HUES6 (cell line): ENCODE data around the gene NHSL1.

Experiments
- H3K27ac ChIP-seq: 2 replicates; pipeline ENCODE4 v1.7.0; 2013; ENCODE audit warnings: low read depth, mild to moderate bottlenecking, low read length, inconsistent platforms
- H3K27me3 ChIP-seq: 2 replicates; pipeline ENCODE4 v1.6.1; 2013; ENCODE audit warnings: low read length; ENCODE audit not compliant: control insufficient read depth, insufficient read depth
- H3K36me3 ChIP-seq: 2 replicates; pipeline ENCODE4 v1.6.1; 2013; ENCODE audit warnings: low read length; ENCODE audit not compliant: control insufficient read depth, insufficient read depth
- H3K4me1 ChIP-seq: 2 replicates; pipeline ENCODE4 v1.6.1; 2013; ENCODE audit warnings: low read length; ENCODE audit not compliant: control insufficient read depth, insufficient read depth
- H3K4me3 ChIP-seq: 2 replicates; pipeline ENCODE4 v1.5.1; 2013; ENCODE audit warnings: low read depth, low read length
- H3K9ac ChIP-seq: one replicate; pipeline ENCODE4 v1.6.1; 2013; ENCODE audit warnings: mild to moderate bottlenecking, low read length
- H3K9me3 ChIP-seq: 2 replicates; pipeline ENCODE4 v1.6.1; 2013; ENCODE audit warnings: low read depth, low read length; ENCODE audit not compliant: control insufficient read depth, insufficient read depth

The NHSL1 gene, protein sequence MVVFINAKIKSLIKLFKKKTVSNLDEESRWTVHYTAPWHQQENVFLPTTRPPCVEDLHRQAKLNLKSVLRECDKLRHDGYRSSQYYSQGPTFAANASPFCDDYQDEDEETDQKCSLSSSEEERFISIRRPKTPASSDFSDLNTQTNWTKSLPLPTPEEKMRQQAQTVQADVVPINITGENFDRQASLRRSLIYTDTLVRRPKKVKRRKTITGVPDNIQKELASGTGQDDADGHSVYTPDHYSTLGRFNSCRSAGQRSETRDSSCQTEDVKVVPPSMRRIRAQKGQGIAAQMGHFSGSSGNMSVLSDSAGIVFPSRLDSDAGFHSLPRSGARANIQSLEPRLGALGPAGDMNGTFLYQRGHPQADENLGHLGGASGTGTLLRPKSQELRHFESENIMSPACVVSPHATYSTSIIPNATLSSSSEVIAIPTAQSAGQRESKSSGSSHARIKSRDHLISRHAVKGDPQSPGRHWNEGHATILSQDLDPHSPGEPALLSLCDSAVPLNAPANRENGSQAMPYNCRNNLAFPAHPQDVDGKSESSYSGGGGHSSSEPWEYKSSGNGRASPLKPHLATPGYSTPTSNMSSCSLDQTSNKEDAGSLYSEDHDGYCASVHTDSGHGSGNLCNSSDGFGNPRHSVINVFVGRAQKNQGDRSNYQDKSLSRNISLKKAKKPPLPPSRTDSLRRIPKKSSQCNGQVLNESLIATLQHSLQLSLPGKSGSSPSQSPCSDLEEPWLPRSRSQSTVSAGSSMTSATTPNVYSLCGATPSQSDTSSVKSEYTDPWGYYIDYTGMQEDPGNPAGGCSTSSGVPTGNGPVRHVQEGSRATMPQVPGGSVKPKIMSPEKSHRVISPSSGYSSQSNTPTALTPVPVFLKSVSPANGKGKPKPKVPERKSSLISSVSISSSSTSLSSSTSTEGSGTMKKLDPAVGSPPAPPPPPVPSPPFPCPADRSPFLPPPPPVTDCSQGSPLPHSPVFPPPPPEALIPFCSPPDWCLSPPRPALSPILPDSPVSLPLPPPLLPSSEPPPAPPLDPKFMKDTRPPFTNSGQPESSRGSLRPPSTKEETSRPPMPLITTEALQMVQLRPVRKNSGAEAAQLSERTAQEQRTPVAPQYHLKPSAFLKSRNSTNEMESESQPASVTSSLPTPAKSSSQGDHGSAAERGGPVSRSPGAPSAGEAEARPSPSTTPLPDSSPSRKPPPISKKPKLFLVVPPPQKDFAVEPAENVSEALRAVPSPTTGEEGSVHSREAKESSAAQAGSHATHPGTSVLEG (N-terminal part only)

DNA sequence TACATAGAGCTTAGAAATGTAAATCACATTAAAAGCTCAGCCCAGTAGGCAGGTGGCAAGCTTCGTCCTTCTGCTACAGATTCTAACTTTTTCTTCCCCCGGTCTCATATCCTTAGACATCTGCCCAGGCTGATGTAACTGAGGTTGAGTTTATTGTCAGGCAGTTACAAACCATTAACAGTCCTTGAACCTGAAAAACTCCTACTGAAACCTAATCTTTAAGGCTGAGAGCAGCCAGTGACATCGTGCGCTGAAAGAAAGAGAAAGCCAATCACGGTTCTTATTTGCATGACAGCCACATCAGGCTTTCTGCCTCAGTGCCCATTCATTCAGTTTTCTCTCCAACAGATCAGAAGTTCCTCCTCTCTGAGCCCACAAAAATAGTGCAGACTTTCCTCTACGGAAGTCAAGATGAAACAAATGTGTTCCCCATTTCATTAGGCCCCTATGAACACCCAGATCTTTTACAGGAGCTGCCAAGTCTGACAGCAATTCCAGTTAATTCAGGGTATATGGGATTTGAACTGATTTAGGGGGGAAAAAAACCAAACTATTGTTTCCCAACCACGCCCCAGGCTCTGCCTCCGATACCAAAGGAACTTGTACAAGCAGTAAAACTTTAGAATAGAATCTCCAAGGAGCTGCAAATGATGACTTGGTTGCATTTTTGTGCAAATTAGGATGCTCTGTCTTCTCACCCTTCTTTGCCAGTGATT lies at the start of gene NHSL1:
TSS of gene NHSL1 (minus strand) at position 192 of the 716 bp plus-strand sequence. CDS start 204 bp downstream, outside the sequence.
- Histone ChIP-seq H3K27ac (peak within 1 kb of the TSS; percentile 63), H3K36me3 (peaks cover 8% of the 10 kb centered on the region; the same call in 1 of the 2 replicates), H3K9ac (peak within 1 kb of the TSS; percentile 71), H3K4me3 (peak within 1 kb of the TSS; percentile 48), H3K9me3 (no peaks in the 10 kb centered on the region), H3K4me1 (peaks cover 51% of the 10 kb centered on the region), H3K27me3 (no peaks in the 10 kb centered on the region)

DNA sequence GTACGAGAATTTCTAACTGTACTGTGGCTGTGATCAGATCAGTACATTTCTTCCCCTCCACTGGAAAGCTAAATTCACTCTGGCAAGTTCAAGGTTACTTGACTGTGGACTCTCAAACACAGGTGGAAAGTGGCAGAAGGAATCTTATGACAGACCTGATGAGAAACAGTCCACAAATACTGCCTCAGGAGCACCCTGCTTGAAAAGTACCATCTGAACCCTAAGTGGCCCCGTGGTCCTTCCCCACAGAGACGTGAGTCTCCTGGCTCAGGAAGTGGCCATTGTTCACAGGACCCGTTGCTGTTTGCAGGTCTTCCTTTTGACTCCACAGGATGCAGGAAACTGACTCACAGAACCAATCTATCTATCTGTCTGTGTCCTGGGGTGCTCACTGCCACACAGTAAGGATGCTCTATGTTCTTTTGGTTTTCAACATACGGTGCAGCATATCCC lies 47.5 kb upstream of the NHSL1 start:
- H3K4me1 ChIP-seq = peaks cover 33% of the 10 kb centered on the region
- no peak overlapping the region for H3K4me3 ChIP-seq
- H3K36me3 ChIP-seq = no peaks in the 10 kb centered on the region
- no peak overlapping the region for H3K9ac ChIP-seq
- H3K9me3 ChIP-seq = no peaks in the 10 kb centered on the region
- H3K27ac ChIP-seq = 0 out of 2 replicates have a peak overlapping the region, but pooled peaks have one; percentile 34
- no peaks in the 10 kb centered on the region for H3K27me3 ChIP-seq

- H3K27ac ChIP-seq = peak overlapping the region; percentile 29; the same call in 1 of the 2 replicates
- H3K4me1 ChIP-seq = peaks cover 44% of the 10 kb centered on the region
- H3K36me3 ChIP-seq = no peaks in the 10 kb centered on the region
- H3K27me3 ChIP-seq = no peaks in the 10 kb centered on the region
- H3K9ac ChIP-seq = peak overlapping the region; percentile 61
- no peaks in the 10 kb centered on the region for H3K9me3 ChIP-seq
- H3K4me3 ChIP-seq = peak overlapping the region; percentile 48; the same call in 1 of the 2 replicates
Measured at GRCh38 chr6:138545621-138545980, 46.3 kb upstream of the NHSL1 start.

DNA sequence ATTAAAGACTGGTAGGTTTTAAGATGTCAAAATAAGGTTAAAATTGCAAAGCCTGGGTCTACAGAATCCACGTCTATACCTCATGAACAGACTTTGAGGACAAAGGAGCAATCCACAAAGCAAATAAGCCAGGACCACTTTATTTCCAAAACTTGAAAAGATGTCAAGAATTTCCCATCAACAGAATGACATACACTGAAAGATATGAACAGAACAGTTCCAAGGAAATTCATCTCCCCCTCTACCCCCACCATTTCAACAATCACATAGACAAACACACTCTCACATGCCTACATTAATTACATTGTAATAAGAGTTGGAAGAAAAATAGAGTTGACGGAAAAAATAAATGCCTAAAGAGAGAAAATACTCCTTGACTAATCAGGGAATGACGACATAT lies 45.2 kb upstream of the NHSL1 start:
- H3K27ac ChIP-seq = peak overlapping the region; percentile 4; the same call in 1 of the 2 replicates
- H3K9ac ChIP-seq = no peak overlapping the region
- H3K27me3 ChIP-seq = no peaks in the 10 kb centered on the region
- no peaks in the 10 kb centered on the region for H3K9me3 ChIP-seq
- H3K4me1 ChIP-seq = peaks cover 55% of the 10 kb centered on the region
- peak overlapping the region; percentile 48; the same call in 1 of the 2 replicates for H3K4me3 ChIP-seq
- no peaks in the 10 kb centered on the region for H3K36me3 ChIP-seq

DNA sequence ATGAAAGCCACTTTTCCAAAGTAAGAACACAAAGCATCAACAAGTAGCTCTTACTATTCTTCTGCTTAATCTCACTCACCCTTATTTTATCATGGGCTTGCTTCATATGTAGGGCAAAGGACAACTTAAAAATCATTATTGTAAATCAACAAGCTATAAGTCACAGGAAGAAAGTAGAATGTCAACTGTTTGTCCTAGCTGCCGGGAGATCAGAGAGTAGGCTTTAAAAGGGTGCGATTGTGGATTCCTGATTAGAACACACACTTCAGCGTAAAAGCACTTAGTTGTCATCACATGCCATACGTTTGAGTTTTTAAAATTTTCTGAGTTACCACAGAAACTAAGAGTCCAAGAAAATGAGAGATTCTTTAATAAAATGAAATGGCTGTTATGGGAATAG lies 44.4 kb upstream of the NHSL1 start:
- H3K4me1 ChIP-seq = peaks cover 64% of the 10 kb centered on the region
- peak overlapping the region; percentile 48; the same call in 1 of the 2 replicates for H3K4me3 ChIP-seq
- H3K36me3 ChIP-seq = no peaks in the 10 kb centered on the region
- H3K9me3 ChIP-seq = no peaks in the 10 kb centered on the region
- H3K27ac ChIP-seq = peak overlapping the region; percentile 4; the same call in 1 of the 2 replicates
- no peak overlapping the region for H3K9ac ChIP-seq
- no peaks in the 10 kb centered on the region for H3K27me3 ChIP-seq

DNA sequence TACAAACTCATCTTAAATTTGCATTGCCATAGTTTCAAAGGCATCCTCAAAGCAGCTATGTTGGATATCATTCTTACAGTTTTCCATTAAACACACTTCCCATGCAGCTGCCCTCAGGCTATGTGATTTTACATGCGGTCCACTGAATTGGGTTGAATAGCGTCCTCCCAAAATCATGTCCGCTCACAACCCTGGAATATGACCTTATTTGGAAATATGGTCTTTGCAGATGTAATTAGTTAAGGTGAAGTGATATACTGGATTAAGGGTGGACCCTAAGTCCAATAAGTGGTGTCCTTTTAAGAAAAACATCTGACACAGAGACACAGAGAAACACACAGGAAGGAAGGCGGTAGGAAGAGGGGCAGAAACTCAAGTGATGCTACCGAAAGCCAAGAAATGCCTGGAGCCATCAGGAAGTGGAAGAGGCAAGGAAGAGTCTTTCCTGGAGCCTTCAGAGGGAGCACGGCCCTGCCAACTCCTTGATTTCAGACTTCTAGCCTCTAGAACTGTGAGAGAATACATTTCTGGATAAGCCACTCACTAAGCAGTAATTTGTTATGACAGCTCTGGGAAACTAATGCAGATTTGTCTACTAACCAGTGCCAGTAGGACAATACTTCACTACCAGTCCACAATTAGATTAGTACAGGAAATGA lies 42.7 kb upstream of the NHSL1 start:
- peaks cover 74% of the 10 kb centered on the region for H3K4me1 ChIP-seq
- H3K9ac ChIP-seq = no peak overlapping the region
- H3K9me3 ChIP-seq = no peaks in the 10 kb centered on the region
- H3K36me3 ChIP-seq = no peaks in the 10 kb centered on the region
- no peak overlapping the region for H3K4me3 ChIP-seq
- peak overlapping the region; percentile 6; the same call in 1 of the 2 replicates for H3K27ac ChIP-seq
- H3K27me3 ChIP-seq = no peaks in the 10 kb centered on the region

GRCh38 chr6:138540468-138540867 lies 41.2 kb upstream of the NHSL1 start:
- no peaks in the 10 kb centered on the region for H3K36me3 ChIP-seq
- no peaks in the 10 kb centered on the region for H3K27me3 ChIP-seq
- H3K4me3 ChIP-seq = no peak overlapping the region
- H3K9ac ChIP-seq = no peak overlapping the region
- H3K9me3 ChIP-seq = no peaks in the 10 kb centered on the region
- 0 out of 2 replicates have a peak overlapping the region, but pooled peaks have one; percentile 48 for H3K27ac ChIP-seq
- H3K4me1 ChIP-seq = peaks cover 64% of the 10 kb centered on the region

- Histone ChIP-seq H3K36me3 (no peaks in the 10 kb centered on the region), H3K9ac (no peak overlapping the region), H3K9me3 (no peaks in the 10 kb centered on the region), H3K27me3 (no peaks in the 10 kb centered on the region), H3K4me3 (no peak overlapping the region), H3K27ac (peak overlapping the region; percentile 48; the same call in 1 of the 2 replicates), H3K4me1 (peaks cover 60% of the 10 kb centered on the region)
Measured at GRCh38 chr6:138539876-138540275, 40.6 kb upstream of the NHSL1 start.

DNA sequence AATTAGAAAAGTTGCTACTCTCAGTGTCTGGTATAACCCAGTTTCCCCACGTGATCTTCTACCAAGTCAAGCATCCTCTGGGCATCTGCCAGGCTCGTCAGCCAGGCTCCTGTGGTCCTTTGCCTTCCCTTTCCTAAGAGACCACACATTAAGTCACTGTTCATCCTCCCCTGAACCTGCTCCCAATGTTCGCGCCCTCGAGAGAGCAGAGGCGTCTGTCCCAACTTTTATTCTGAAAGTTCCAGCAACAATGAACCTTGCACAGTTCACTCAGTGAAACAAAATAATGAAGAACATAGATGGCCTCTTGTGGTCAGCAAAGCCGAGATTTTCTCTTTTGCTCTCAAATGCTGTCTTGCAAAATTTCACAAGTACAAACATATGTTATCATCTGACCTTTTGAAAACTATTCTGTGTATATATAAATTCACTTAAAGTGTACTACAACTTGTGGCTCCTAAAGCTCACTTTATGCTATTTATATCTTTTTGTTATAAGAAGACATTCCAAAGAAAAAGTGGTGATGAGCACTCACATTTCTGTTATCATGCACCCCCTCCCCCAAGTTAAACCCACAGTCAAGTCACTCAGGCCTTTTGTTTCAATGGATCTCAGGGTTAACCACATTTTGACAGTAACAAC lies 39.2 kb upstream of the NHSL1 start:
- no peak overlapping the region for H3K27ac ChIP-seq
- H3K9me3 ChIP-seq = no peaks in the 10 kb centered on the region
- no peak overlapping the region for H3K9ac ChIP-seq
- H3K27me3 ChIP-seq = no peaks in the 10 kb centered on the region
- H3K4me1 ChIP-seq = peaks cover 51% of the 10 kb centered on the region
- no peak overlapping the region for H3K4me3 ChIP-seq
- H3K36me3 ChIP-seq = no peaks in the 10 kb centered on the region
